Fibroblast of lung (primary cell): Measurements from ENCODE around the gene PIK3R1.

Experiments
- CTCF ChIP-seq, 2 donors: IDR thresholded peaks in 1 of 2; conservative IDR thresholded peaks in 1 of 2; 1 replicate in 1 of 2; 2 replicates in 1 of 2; pipeline ENCODE4 v1.5.1; 2011 to 2012; ENCODE audit warnings: low read length in 2 of 2, control low read depth in 1 of 2, inconsistent platforms in 1 of 2, low read depth in 1 of 2, mild to moderate bottlenecking in 1 of 2
- EZH2 ChIP-seq: IDR thresholded peaks from 2 replicates; pipeline ENCODE4 v1.5.1; 2012; ENCODE audit warnings: low read length, control low read depth, mild to moderate bottlenecking; ENCODE audit errors: missing control alignments

GRCh38 chr5:68348447-68349222 lies 133.1 kb downstream of the PIK3R1 start:
- no peak for TF ChIP-seq CTCF (conservative IDR thresholded peaks at IDR 0.05 in 1 of 2, IDR thresholded peaks at IDR 0.05 in 1 of 2; ENCODE audit: low read depth in 1 of 2, low read length in 2 of 2)
- no peak for TF ChIP-seq EZH2
